Measurements from ENCODE around the gene ANAPC2.

ANAPC2 gene, protein sequence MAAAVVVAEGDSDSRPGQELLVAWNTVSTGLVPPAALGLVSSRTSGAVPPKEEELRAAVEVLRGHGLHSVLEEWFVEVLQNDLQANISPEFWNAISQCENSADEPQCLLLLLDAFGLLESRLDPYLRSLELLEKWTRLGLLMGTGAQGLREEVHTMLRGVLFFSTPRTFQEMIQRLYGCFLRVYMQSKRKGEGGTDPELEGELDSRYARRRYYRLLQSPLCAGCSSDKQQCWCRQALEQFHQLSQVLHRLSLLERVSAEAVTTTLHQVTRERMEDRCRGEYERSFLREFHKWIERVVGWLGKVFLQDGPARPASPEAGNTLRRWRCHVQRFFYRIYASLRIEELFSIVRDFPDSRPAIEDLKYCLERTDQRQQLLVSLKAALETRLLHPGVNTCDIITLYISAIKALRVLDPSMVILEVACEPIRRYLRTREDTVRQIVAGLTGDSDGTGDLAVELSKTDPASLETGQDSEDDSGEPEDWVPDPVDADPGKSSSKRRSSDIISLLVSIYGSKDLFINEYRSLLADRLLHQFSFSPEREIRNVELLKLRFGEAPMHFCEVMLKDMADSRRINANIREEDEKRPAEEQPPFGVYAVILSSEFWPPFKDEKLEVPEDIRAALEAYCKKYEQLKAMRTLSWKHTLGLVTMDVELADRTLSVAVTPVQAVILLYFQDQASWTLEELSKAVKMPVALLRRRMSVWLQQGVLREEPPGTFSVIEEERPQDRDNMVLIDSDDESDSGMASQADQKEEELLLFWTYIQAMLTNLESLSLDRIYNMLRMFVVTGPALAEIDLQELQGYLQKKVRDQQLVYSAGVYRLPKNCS

DNA sequence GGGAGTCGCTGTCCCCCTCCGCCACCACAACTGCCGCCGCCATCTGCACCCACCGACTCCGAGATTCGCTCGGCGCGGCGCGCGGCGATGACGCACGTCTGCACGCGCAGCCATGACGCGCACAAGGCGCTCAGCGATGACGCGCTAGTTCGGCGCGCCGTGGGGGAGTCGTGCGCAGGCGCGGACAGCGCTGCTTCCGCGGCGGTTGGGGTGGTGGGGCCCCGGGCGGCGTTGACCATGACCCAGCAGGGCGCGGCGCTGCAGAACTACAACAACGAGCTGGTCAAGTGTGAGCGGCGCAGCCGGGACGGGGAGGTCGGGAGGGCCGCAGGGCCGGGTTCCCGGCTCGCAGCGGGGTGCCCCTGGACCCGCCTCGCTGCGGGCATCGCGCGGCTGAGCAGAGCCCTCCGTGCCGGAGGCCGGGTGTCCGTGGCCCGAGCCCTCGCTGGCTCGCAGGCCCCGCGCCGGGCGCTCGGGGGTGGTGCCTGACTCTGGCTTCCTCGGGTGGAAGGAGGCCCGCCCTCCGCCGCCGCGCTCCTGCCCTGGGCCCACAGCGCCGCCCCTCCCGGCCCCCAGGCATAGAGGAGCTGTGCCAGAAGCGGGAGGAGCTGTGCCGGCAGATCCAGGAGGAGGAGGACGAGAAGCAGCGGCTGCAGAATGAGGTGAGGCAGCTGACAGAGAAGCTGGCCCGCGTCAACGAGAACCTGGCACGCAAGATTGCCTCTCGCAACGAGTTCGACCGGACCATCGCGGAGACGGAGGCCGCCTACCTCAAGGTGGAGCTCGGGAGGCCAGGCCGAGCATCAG, at the start of gene ANAPC2, which contains the start of gene SSNA1:
ANAPC2 (minus strand) TSS at position 71 of the 807 bp plus-strand sequence; CDS start at position 43, 28 bp downstream.
SSNA1 (plus strand) TSS at position 187 of the 807 bp plus-strand sequence; CDS start at position 238, 51 bp downstream.
- DNase-seq, result peak; percentile 56 to 90

DNA sequence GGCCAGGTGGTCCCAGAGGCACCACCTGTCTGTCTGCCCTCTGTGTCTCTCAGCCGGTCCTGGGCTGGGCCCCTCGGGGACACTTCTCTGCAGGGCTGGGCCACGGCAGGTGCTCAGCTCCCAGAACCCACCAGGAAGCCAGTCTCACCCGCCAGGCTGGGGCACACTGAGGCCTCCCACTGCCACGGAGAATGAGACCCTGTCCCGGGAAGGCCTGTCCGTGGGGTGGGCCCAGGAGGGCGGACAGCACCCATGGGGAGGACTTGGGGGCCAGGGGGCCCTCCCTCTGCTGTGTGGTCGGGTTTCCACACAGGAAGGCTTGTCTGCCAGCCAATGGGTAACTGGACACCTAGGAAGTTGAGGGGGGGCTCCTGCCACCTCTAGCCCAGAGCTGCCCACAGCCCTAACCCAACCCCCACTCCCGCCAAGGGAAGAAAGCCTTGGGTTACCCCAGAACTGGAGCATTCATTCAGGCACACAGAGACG, 48.6 kb upstream of the ANAPC2 start:
- DNase-seq, result no peak

DNA sequence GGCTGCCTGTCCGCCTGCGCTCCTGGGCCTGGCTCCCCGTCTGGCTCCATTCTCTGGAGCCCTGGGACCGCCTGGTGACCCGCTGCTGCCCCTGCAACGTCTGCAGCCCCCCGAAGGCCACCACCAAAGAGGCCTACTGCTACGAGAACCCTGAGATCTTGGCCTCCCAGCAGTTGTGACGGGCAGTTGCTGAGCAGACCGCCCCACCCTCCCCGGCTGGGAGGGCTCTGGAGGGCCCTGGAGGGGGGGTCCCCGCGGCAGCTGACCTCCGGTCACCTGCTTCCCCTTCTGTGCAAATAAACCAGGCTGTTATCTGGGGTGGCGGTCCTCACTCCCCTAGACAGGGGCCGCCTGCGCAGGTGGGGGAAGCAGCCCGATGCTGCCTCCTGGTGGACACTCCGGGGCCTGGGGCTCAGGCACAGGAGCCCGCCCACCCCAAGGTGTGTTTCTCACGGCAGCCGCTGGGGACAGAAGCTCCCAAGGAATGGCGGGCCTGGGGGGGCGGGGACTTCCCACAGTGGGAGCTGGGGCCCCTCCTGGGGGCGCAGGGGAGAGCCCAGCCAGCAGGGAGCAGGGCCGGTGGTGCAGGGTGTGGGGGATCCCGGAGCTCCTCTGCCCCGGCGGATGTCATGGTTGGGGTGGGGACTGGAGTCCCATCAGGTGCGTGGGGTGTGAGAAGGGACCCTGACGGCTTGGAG, 48.0 kb upstream of the ANAPC2 start:
- DNase-seq, result peak; percentile 28 to 68

DNA sequence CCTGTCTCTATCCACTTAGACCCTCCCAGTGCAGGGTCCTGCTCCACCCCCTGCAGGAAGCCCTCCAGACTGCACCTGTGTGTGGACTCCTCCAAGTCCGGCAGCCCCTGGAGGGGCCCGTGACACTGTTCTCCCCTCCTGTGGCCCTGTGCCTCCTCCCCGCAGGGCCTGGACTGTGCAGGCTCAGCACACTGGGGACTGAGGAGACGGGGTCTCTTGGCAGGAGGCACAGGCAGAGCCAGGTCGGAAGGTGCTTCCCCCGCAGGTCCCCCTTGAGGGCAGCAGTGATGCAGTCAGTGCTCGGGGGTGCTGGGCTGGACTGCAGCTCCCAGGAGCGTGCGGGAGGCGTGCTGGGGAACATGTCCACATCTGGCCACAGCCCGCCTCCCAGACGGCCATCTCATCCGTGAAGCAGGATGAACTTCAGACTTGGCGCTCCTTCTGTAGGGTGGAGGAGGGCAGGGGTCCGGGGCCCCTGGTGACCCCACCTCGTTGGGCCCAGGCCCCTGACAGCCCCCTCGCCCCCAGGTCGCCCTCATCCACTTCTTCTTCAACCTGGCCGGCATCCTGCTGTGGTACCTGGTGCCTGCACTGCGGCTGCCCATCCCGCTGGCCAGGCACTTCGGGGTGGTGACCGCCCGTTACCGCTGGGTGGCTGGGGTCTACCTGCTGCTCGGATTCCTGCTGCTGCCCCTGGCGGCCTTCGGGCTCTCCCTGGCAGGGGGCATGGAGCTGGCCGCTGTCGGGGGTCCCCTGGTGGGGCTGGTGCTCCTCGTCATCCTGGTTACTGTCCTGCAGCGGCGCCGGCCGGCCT, 47.3 kb upstream of the ANAPC2 start:
- no peak for DNase-seq

DNA sequence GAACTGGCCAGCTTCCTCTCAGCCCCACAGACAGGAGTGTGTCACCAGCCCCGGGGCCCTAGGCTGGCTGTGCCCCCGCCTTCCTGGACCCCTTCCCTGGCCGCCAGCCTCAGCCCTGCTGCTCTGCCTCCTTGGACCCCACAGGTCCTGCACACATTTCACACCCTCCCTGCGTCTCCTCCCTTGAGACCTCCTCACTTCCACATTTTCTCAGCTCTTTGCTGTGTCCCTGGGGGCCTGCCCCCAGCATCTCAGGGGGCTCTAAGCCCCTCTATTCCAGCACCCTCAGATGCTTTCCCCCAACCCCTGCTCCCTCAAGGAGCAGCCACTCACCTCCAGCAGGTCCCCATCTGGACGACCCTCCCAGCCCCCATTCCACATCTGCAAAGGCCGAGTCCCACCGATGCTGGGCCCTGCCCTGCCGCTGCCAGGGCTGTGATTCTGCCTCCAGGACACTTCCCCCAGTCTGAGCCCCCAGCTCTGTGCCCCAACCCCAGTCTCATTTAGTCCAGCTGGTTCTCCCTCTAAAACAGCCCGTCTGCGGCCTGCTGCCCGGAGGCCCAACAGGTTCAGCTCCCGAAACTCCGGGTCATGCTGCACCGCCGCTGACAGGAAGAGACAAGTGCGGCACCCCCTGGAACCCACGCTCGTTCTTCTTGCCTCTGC, 46.5 kb upstream of the ANAPC2 start:
- no peak for DNase-seq

DNA sequence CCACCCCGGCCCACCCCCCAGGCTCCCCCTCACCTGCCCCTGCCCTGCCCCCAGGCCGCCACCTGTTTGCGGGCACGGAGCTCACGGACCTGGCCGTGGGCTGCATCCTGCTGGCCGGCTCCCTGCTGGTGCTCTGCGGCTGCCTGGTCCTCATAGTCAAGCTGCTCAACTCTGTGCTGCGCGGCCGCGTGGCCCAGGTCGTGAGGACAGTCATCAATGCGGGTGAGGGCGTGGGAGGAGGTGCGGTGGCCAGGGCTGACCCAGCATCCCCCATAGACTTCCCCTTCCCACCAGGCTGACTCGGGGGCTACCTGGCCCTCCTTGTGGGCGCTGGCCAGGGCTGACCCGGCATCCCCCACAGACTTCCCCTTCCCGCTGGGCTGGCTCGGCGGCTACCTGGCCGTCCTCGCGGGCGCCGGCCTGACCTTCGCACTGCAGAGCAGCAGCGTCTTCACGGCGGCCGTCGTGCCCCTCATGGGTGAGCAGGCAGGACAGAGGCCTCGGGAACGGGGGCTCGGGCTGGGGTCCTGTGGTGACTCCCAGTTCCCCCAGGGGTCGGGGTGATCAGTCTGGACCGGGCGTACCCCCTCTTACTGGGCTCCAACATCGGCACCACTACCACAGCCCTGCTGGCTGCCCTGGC, 45.8 kb upstream of the ANAPC2 start:
- no peak for DNase-seq

DNA sequence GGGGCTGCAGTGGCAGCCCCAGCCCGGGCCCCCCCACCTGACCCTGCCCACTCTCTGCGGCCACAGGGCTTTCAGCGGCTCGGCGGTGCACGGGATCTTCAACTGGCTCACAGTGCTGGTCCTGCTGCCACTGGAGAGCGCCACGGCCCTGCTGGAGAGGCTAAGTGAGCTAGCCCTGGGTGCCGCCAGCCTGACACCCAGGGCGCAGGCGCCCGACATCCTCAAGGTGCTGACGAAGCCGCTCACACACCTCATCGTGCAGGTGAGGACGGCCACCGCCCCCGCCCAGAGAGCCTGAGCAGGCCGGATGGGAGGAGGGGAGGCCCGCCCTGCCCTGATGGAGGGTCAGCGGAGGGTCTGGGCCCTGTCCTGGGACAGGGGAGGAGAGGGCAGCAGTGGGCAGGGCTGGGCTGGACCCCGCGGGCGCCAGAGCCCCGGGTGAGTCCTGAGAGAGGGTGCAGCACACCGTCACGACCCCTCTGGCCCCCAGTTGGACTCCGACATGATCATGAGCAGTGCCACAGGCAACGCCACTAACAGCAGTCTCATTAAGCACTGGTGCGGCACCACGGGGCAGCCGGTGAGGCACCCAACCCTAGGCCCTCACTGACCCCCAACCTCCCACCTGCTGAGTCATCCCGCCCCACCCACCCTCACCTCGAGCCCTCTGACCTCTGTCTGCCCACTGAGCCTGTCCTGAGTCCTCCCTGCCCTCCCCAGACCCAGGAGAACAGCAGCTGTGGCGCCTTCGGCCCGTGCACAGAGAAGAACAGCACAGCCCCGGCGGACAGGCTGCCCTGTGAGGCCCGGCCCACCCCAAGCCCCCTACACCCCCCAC, 45.0 kb upstream of the ANAPC2 start:
- no peak for DNase-seq

DNA sequence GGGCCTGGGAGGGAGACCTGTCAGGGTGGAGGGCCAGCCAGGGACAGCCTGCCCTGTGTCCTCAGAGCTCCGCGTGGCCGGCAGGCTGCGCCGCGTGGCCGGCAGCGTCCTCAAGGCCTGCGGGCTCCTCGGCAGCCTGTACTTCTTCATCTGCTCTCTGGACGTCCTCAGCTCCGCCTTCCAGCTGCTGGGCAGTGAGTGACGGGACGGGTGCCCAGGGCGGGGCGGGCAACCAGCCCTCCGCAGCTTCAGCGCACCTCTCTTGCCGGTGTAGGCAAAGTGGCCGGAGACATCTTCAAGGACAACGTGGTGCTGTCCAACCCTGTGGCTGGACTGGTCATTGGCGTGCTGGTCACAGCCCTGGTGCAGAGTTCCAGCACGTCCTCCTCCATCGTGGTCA, 44.1 kb upstream of the ANAPC2 start:
- no peak for DNase-seq

DNA sequence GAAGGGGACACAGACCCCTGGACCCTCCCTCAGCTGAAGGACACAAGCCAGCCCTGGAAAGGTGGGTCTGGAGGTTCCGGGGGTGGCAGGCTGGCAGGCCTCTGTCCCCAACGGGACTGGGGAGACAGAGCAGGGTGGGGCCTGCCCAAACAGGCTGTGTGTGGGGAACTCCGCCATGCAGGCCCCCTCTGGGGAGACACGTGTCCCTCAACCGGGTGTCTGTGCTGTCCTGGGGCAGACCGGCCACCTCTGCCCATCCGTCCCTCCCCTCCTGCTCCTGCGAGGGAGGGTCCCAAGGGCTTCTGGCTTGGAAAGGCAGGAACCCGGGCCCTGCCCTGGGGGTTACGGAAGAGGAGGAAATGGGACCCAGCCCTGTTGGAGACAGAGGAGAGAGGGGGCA, 43.7 kb upstream of the ANAPC2 start:
- DNase-seq, result no peak

DNA sequence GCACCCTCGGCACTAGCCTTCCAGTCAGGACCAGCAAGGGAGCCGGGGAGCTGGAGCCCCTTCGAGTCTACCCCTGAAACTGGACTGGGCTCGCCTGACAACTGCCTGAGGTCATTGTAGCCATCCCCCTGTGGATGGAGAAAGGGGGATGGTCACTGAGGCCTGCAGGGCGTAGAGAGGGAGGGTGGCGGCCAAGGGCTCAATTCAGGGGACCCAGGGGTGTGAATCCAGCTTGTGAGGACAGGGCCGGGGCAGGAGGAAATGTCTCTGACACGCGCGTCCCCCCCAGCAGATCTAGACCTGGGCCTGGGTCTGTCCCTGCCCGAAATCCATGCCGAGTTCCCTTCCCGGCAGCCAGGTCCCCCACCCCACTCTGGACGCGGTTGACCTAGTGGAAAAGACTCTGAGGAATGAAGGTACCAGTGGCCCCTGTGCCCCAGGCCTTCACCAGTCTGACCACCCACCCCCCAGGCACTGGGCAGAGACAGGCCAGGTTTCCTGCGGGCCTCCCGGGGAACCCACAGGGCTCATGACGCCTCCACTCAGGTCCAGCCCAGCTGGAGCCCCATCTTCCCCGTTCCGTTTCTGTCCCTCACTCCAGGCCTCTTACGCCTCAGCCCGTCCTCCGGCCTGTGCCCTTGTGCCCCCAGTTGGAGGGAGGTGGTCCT, 43.1 kb upstream of the ANAPC2 start:
- DNase-seq, result no peak

DNA sequence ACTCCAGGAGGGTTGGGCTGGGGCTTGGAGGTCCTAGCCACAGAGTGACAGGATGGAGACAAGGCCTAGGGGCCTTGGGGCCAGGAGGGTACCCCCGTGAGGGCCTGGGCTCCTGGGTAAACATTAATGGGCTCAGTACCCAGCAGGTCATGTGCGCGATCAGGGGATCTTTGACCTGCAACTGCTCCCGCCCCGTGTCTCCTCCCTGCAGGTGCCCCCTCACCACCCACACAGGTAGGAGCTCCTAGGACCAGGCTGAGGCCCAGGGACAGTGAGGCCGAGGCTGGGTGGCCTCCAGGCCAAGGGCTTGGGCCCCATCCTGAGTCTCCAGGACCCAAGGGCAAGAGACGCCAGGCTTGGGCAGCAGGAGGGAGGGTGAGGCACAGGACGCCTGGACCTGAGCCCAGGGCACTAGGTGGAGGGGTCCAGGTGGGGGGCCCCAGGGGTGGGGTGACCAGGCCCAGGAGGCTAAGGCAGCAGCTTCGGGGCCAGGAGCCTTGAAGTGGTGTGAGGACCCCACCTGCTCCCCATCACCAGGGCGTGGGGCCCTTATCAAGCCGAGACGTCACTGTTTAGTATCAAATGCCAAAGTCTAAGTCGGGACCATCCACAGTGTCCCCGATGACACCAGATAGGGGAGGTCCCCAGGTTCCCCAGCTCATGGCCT, 42.5 kb upstream of the ANAPC2 start, which contains the start of gene SLC34A3:
SLC34A3 (plus strand) TSS at position 197 of the 667 bp plus-strand sequence. CDS start 802 bp downstream, outside the sequence.
- DNase-seq, result no peak

DNA sequence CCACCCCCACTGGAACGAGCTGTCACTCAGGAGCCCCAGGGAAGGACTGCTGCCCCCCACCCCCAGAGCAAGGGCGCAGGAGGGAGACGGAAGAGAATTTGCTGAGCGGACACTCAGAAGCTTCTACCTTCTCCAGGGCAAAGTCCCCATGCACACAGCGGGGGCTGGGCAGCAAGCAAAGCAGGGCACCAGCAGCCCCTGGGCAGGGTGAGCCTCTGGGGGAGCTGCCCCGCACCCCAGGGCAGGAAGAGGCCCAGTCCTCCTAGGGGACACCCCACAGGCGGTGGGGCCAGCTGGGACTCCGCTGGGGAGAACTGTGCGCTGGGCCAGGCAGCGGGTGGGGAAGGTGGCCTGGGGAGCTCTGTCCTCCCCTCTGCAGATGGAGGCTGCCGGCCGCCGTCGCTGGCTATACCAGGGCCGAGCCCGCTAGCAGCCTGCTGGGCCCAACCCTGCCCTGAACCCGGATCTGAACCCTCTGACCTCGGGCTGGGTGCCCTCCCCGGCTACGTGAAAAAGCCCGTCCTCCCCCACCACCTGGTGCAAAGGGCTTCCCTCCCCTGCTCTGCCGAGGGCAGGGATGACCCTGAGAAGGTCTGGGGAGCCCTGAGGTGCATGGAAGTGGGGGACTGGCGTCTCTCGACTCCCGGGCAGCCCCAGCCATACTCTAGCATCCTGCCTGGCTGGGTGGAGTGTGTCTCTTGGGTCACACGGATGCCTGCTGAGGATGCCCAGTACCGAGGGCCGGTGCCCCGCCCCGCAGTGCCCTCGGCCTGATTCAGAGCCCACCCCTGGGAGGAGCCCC, 41.7 kb upstream of the ANAPC2 start:
- no peak for DNase-seq

DNA sequence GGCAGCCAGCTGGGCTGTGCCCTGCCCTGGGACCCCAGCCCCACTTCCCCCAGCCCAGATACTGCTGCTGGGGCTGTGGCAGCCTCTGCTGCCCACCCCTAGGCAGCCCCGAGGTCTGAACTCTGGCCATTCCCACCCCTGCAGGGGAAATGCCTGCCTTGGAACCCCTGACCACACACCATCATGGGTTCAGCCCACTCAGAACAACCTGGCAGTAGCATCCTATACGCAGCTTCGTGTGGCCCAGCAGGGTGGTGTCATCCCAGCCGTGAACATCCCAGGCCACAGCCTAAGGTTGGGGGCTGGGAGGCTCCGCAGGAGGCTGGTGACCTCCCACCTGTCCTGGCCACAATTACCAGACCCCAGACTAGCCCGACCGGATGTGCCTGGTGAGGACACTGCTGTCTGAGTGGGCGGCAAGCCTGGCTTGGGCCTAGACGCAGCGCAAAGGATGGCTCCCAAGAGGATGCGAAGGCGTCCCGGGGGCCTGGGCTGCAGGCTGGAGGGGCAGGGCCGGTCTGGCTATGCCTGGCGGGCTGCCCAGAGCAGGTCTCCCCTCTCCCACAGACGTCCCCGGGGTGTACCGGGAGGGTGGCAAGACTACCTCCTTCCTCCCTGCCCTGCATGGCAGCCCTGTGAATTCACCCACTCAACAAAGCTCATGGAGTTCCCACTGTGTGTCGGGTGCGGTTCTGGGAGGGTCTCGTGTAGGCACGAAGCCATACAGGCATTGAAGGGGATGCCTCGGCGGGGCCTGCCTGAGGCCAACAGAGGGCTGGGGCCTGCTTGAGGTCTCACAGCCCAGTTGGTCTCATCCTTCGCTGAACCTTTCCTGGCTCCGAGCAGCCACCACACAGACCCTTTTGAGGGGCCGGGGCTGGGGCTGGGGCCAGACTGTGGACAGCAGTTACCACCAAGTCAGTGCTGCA, 40.9 kb upstream of the ANAPC2 start:
- no peak for DNase-seq

DNA sequence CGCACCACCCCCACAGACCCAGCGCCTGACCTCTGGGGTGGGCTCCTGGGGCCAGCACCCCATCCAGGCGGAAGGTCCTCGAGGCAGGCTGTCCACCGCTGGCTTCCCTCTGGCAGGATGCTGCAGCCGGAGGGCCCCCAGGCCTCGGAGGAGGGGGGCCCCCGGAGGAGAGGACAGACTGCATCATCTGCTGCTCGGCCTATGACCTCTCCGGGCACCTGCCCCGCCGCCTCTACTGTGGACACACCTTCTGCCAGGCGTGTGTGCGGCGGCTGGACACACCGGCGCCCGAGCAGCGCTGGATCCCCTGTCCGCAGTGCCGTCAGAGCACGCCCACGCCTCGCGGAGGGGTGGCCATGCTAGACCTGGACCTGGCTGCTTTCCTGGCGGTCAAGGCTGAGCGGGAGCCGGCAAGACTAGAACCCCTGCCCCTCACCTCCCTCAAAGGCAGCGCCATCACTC, 40.2 kb upstream of the ANAPC2 start:
- no peak for DNase-seq

DNA sequence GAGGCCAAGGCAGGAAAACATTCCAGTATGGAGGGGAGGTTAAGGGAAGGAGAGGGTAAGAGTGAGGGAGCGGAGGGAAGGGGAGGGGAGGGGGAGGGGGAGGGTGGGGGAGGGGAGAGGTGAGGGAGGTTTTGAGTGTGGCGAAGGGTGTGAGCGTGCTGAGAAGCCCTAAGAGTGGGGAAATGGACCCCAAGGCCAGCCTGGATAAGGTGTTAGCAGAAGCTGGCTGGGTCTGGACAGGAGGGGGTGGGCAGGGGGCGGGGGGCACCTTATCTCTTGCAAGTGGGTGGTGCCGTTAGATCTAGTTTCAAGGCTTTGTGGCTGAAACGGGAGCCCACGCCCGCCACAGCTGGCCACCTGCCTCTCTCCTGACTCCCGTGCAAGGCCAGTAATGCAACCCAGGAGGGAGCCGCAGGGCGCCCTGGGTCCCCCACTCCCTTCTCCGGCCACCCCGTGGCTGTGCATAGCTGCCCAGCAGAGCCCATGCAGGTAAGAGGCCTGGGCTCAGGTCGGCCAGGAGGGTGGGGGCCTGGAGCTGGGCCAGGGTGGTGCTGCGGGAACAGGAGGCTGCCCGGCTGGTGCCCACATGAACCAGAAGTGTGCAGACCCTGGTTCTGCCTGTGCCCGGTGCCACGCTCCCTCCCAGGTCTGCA, 39.6 kb upstream of the ANAPC2 start:
- DNase-seq, result no peak
